HG03575 (cell line): ENCODE data around the gene TRIM44.
"Not testable (repeated sequence)": the region's sequence is repeated elsewhere in the genome, so short reads cannot be mapped to it uniquely, and the experiment has no call there.

Experiments used
- ATAC-seq: cut with Tn5 transposase; IDR thresholded peaks from one replicate; pipeline ENCODE4 v1.9.1; 2021; ENCODE audit not compliant: unreplicated experiment, insufficient number of reproducible peaks, low FRiP score; ENCODE audit errors: extremely low read depth

TRIM44 gene

GRCh38 chr11:35836205-35836604 lies 173.6 kb downstream of the TRIM44 start:
- no peak for ATAC-seq

DNA sequence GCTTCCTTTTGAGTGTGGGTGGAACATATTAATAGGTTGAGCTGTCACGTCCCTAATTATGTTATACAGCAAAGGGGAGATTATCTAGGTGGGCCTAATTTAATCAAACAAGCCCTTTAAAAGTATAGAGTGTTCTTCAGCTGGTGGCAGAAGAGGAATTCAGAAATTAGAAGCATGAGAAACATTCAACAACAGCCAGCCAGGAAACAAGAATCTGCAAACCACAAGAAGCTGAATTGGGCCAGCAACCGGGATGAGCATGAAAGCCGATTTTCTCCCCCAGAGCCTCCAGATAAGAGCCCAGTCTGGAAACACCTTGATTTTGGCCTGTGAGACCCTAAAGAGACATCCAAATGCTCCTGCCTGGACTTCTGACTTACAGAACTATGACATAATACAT lies 175.5 kb downstream of the TRIM44 start:
- ATAC-seq = no peak

DNA sequence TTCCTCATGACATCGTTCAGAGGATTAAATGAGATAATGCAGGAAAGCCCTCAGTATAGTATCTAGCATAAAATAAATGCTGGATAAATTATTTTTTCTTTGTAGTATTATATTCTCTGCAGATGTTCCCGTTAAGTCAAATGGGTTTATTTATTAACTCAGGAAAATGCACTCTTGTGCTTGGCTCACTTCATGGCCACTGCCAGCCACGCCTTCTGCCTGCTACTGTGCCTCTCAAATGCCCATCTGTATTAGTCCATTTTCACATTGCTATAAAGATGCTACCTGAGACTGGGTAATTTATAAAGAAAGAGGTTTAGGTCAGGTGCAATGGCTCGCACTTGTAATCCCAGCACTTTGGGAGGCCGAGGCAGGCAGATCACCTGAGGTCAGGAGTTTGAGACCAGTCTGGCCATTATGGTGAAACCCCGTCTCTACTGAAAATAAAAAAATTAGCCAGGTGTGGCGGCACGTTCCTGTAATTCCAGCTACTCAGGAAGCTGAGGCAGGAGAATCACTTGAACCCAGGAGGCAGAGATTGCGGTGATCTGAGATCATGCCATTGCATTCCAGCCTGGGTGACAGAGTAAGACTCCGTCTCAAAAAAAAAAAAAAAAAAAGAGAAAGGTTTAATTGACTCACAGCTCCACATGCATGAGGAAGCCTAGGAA lies 176.3 kb downstream of the TRIM44 start:
- ATAC-seq = not testable (repeated sequence)

GRCh38 chr11:35839368-35840161 lies 177.0 kb downstream of the TRIM44 start:
- ATAC-seq = no peak

GRCh38 chr11:35841733-35842132 lies 179.2 kb downstream of the TRIM44 start:
- no peak for ATAC-seq

DNA sequence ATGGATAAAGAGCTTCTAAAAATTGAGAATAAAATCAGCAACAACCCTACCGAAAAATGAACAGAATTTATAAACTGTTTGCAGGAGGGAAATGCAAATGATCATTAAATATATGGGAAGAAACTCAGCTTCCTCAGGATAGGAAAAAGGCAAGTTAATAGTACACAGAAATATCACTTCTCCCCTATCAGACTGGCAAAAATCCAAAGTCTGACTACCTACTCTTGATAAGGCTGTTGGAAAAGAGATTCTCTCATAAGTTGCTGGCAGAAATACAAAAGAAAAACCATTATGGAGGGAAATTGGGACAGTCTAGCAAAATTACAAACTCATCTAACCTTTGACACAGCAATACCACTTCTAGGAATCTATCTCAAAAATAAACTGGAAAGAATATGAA lies 180.4 kb downstream of the TRIM44 start:
- no peak for ATAC-seq

DNA sequence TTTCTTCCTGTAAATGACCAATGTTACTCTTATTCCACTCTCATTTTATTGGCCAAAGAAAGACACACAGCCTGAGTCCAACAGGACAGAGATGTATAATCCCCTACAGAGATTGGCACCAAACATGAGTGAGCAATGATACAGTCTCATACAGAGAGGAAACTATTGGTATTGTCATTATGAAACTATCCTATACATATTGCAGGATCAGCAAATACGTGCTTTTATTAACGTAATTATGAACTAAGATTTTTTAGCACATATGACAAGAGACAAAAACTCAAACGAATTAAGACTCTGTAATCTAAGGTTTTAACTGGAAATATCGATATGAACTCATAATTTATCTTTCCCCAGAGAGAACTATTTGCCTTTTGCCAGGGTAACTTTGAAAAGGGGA lies 182.0 kb downstream of the TRIM44 start:
- no peak for ATAC-seq

GRCh38 chr11:35845860-35846259 lies 183.3 kb downstream of the TRIM44 start:
- ATAC-seq = no peak

- no peak for ATAC-seq
These were observed 184.3 kb downstream of the TRIM44 start for GRCh38 chr11:35846874-35847273.

DNA sequence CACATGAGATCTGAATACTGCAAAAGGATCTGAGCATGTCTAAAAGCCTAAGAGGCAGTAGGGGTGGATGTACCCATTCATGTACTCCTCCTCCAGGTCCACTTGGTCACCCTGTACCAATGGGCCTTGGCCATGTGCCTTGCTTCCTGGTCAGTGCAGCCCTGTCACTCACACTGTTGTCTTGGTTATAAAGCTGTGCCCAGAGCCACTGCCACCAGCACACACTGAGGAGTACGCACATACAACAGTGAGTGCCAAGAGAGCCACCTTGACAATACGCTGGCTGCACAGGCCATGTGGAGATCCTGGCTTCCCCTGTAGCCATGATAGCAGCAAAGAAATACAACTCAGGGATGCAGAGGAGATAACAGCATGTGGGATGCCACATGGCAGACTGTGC lies 184.9 kb downstream of the TRIM44 start:
- no peak for ATAC-seq

DNA sequence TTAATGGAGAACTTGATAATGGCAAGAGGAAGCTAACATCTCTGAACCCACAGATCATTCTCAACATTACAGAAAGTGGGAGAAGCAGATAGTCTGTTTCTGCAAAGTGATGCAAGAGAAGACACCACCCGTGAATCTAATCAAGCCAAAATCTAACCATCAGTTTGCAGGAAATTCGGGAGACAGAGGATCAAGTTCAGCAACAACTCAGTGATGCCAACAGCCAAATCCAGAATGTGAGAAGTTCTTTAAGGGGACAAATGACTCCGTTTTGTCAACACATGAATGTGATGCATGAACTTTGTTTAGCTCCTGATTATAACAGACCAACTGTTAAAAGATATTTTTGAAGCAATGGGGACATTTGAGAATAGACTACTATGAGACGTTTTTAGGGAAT lies 186.0 kb downstream of the TRIM44 start:
- no peak for ATAC-seq

- ATAC-seq = no peak
These were observed 187.6 kb downstream of the TRIM44 start for GRCh38 chr11:35850191-35850590.

GRCh38 chr11:35851342-35851741 lies 188.8 kb downstream of the TRIM44 start:
- ATAC-seq = no peak

DNA sequence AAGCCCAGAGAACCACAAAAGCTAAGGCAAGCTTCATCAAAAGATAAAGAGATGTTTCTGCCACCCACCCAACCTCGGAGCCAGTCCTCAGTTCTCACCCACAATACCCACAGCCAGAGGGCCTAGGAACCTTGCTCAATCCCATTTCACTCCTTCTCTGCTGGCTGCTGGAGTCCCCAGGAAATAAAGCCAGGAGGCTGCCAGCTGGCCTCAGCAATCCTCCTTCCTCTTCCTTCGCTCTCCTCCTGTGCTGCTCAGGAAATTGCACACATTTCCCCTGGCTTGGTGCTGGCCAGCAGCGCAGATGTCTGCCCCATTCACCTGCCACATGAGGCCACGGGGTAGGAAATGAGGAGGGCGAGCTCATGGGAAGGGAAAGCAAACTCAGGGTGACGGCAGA lies 189.5 kb downstream of the TRIM44 start:
- no peak for ATAC-seq

GRCh38 chr11:35853971-35854370 lies 191.4 kb downstream of the TRIM44 start:
- ATAC-seq = no peak

- no peak for ATAC-seq
These were observed 193.1 kb downstream of the TRIM44 start for GRCh38 chr11:35855671-35856070.

GRCh38 chr11:35856259-35856658 lies 193.7 kb downstream of the TRIM44 start:
- ATAC-seq = no peak

- no peak for ATAC-seq
These were observed 194.2 kb downstream of the TRIM44 start for GRCh38 chr11:35856756-35857155.

- ATAC-seq = no peak
These were observed 195.3 kb downstream of the TRIM44 start for GRCh38 chr11:35857922-35858321.

DNA sequence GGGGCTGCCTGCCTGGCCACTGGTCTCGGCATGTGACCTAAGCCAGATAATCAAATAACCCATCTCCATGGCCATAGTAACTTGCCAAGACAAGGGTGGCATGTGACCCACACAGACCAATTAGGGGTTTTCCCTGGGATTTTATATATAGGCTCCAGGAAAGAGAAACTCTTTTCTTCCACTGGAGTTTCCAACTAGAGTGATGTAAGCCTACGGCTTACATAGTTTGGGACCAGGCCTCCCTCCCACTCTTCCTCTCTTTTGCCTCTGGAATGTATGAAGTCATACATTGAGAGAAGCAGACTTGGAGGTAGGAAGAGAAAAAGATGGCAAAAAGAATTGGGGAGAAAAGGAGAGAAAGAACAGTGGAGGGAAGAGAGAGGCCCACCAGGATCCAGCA lies 196.7 kb downstream of the TRIM44 start:
- no peak for ATAC-seq

DNA sequence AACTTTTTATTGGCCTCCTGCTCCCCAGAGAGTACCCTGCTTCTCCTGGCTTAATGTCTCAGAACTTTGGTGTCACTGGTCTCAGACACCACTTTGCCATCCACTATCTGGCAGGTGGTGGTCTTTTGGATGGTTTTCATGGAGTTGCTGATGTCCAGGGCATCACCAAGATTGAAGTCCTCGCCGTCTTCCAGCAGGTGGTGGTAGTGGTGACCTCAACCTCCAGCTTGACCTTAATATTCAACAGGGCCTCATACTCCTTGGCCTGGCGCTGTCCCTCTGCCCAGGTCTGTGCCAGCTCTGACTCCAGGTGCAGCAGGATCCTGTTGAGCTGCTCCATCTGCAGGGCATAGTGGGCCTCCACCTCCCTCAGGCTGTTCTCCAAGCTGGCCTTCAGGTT lies 197.6 kb downstream of the TRIM44 start:
- ATAC-seq = not testable (repeated sequence)
